Liver (tissue), 9 donors: Measurements from ENCODE around the gene RB1. TPM values are rescaled to one million over a fixed set of nuclear protein-coding genes. Genes with fewer than 3 reads are reported as not detected.

ENCODE experiments used
- DNase-seq: peaks from one replicate; pipeline ENCODE4 v3.0.0-alpha.2; 2017; ENCODE audit warnings: low spot score
- H3K27ac ChIP-seq, 2 donors: one replicate each; pipeline ENCODE4 v1.7.0; 2013; ENCODE audit warnings: inconsistent platforms in 2 of 2, low read length in 2 of 2, control low read depth in 1 of 2, low read depth in 1 of 2, mild to moderate bottlenecking in 1 of 2
- H3K27me3 ChIP-seq, 4 donors: one replicate each; pipeline versions ENCODE4 v1.6.1 to v1.7.0; 2013; ENCODE audit warnings: low read length in 3 of 4, inconsistent platforms in 1 of 4, mild to moderate bottlenecking in 1 of 4, moderate library complexity in 1 of 4; ENCODE audit not compliant: control insufficient read depth in 4 of 4, insufficient read depth in 4 of 4
- H3K36me3 ChIP-seq, 4 donors: one replicate each; pipeline versions ENCODE4 v1.6.1 to v1.7.0; 2013; ENCODE audit warnings: low read length in 3 of 4, mild to moderate bottlenecking in 3 of 4, low read depth in 1 of 4, moderate library complexity in 1 of 4; ENCODE audit not compliant: control insufficient read depth in 4 of 4, insufficient read depth in 3 of 4
- H3K4me1 ChIP-seq, 4 donors: one replicate each; pipeline versions ENCODE4 v1.6.1 to v1.7.0; 2013; ENCODE audit warnings: low read length in 3 of 4, mild to moderate bottlenecking in 3 of 4, moderate library complexity in 1 of 4; ENCODE audit not compliant: control insufficient read depth in 4 of 4, insufficient read depth in 4 of 4
- H3K4me3 ChIP-seq, 3 donors: one replicate each; pipeline versions ENCODE4 v1.6.1 to v1.7.0; 2013; ENCODE audit warnings: low read length in 3 of 3, control low read depth in 1 of 3, low read depth in 1 of 3, mild to moderate bottlenecking in 1 of 3
- H3K9ac ChIP-seq, 2 donors: one replicate each; pipeline ENCODE4 v1.7.0; 2013; ENCODE audit warnings: low read length in 2 of 2, mild to moderate bottlenecking in 2 of 2, moderate library complexity in 2 of 2, control low read depth in 1 of 2, low read depth in 1 of 2
- H3K9me3 ChIP-seq, 4 donors: one replicate each; pipeline versions ENCODE4 v1.6.1 to v1.7.0; 2013; ENCODE audit warnings: low read length in 3 of 4; ENCODE audit not compliant: control insufficient read depth in 4 of 4
- ATF3 ChIP-seq: IDR thresholded peaks from 2 replicates; pipeline ENCODE4 v1.6.1; 2016; ENCODE audit warnings: antibody characterized with exemption
- FOXA2 ChIP-seq: IDR thresholded peaks from 2 replicates; pipeline ENCODE4 v1.6.1; 2016; ENCODE audit warnings: antibody characterized with exemption
- GABPA ChIP-seq, 2 donors: IDR thresholded peaks in 1 of 2; conservative IDR thresholded peaks in 1 of 2; 2 replicates each; pipeline ENCODE4 v1.6.1; 2016; ENCODE audit warnings: antibody characterized with exemption in 2 of 2, mild to moderate bottlenecking in 1 of 2, moderate library complexity in 1 of 2
- HNF4G ChIP-seq: IDR thresholded peaks from 2 replicates; pipeline ENCODE4 v1.6.1; 2016; ENCODE audit warnings: antibody characterized with exemption
- NR2F2 ChIP-seq: IDR thresholded peaks from 2 replicates; pipeline ENCODE4 v1.6.1; 2016; ENCODE audit warnings: antibody characterized with exemption
- RAD21 ChIP-seq, 2 donors: IDR thresholded peaks; 2 replicates each; pipeline ENCODE4 v1.6.1; 2016; ENCODE audit warnings: antibody characterized with exemption in 2 of 2, mild to moderate bottlenecking in 2 of 2
- REST ChIP-seq: IDR thresholded peaks from 2 replicates; pipeline ENCODE4 v1.6.1; 2016; ENCODE audit warnings: antibody characterized with exemption, mild to moderate bottlenecking
- RXRA ChIP-seq, 2 donors: IDR thresholded peaks; 2 replicates each; pipeline ENCODE4 v1.6.1; 2017 to 2018; ENCODE audit warnings: antibody characterized with exemption in 2 of 2, mild to moderate bottlenecking in 1 of 2
- WGBS: extraction: QIAGEN DNeasy Blood & Tissue Kit; methylation state at CpG from one replicate; pipeline ENCODE4 v1.1.7; 2013; 5-methylcytosine and 5-hydroxymethylcytosine counted together
- polyA plus RNA-seq, 2 donors: library from polyadenylated mRNA; stranded (reverse) in 1 of 2; unstranded in 1 of 2; fragments of 200-250 nt in 1 of 2; fragments of >200 nt in 1 of 2; fragmentation: Nextera tagmentation in 1 of 2; extraction: Ambion mirVana in 1 of 2; gene quantifications; one replicate each; pipeline versions ENCODE4 v1.2.1 to v1.2.3, GENCODE V29; 2013 to 2015
- total RNA-seq, 2 donors: library from RNA; depleted of rRNA; stranded (reverse); fragments of >200 nt; gene quantifications; one replicate each; pipeline ENCODE4 v1.2.3, GENCODE V29; 2014
- TF ChIP-seq, protein P1 (sequence below): fragments of 150-350 bp; IDR thresholded peaks from 2 replicates; pipeline ENCODE4 v1.5.1; 2017; ENCODE audit warnings: improper control_type of control experiment, low read depth, low read length; ENCODE audit not compliant: missing input control
- TF ChIP-seq, protein P2 (sequence below): IDR thresholded peaks from 2 replicates; pipeline ENCODE4 v1.6.1; 2016; ENCODE audit warnings: antibody characterized with exemption
- donor health status: healthy.
- donor health status: healthy.
- donor health status: healthy.
- donor health status: healthy.
- donor health status: healthy.

The RB1 gene
- total and polyA plus RNA-seq, 4 donors = 6.6 to 30.6 (median 8.9) TPM

DNA sequence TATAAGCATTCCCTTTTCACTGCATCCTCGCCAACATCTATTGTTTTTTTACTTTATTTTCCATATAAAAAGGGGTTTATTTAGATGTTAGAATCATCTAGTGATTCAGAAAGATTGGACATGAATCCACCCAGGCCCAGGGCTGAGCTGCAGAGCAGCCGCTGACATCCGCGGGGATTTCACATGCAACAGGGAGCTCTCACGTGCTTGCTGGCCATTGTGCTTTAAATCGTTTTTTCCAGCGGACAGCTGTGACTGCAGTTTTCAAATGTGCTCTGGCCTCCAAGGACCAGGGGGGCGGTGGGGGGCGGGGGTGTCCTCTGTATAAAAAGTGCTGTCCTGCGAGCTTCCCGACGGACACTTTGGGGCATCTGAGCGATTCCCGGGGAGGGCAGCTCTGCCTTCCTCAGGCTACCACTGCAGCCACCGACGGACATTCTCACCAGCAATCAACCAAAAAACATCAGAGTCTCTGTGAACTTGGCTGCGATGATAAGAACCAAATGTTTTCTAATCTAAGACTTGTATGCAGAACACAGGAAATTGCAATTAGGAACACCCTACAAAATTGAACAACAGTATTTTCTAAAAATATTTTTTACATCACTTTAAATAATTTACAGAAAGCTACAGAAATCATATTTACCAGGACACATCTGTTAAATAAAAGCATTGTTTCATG is 12.6 kb downstream of the RB1 start:
- peaks cover 0 to 7% (median 2%) of the 10 kb centered on the region in 4 donors for H3K36me3 ChIP-seq

More for the DNA sequence above, 12.6 kb downstream of the RB1 start:
- Histone ChIP-seq H3K4me3 (no peak overlapping the region), H3K27ac (no peak overlapping the region), H3K9ac (no peak overlapping the region), H3K4me1 (peaks cover 0 to 30% (median 5%) of the 10 kb centered on the region in 4 donors), H3K27me3 (no peaks in the 10 kb centered on the region), H3K9me3 (no peaks in the 10 kb centered on the region)
- TF ChIP-seq REST = no peak
- TF ChIP-seq ATF3 = no peak
- TF ChIP-seq FOXA2 = no peak
- TF ChIP-seq, protein P1, sequence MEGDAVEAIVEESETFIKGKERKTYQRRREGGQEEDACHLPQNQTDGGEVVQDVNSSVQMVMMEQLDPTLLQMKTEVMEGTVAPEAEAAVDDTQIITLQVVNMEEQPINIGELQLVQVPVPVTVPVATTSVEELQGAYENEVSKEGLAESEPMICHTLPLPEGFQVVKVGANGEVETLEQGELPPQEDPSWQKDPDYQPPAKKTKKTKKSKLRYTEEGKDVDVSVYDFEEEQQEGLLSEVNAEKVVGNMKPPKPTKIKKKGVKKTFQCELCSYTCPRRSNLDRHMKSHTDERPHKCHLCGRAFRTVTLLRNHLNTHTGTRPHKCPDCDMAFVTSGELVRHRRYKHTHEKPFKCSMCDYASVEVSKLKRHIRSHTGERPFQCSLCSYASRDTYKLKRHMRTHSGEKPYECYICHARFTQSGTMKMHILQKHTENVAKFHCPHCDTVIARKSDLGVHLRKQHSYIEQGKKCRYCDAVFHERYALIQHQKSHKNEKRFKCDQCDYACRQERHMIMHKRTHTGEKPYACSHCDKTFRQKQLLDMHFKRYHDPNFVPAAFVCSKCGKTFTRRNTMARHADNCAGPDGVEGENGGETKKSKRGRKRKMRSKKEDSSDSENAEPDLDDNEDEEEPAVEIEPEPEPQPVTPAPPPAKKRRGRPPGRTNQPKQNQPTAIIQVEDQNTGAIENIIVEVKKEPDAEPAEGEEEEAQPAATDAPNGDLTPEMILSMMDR = no peak
- TF ChIP-seq HNF4G = no peak
- TF ChIP-seq, protein P2, sequence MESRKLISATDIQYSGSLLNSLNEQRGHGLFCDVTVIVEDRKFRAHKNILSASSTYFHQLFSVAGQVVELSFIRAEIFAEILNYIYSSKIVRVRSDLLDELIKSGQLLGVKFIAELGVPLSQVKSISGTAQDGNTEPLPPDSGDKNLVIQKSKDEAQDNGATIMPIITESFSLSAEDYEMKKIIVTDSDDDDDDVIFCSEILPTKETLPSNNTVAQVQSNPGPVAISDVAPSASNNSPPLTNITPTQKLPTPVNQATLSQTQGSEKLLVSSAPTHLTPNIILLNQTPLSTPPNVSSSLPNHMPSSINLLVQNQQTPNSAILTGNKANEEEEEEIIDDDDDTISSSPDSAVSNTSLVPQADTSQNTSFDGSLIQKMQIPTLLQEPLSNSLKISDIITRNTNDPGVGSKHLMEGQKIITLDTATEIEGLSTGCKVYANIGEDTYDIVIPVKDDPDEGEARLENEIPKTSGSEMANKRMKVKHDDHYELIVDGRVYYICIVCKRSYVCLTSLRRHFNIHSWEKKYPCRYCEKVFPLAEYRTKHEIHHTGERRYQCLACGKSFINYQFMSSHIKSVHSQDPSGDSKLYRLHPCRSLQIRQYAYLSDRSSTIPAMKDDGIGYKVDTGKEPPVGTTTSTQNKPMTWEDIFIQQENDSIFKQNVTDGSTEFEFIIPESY = no peak
- no peak for TF ChIP-seq RXRA (IDR thresholded peaks at IDR 0.05)
- no peak for TF ChIP-seq NR2F2
- TF ChIP-seq RAD21 (IDR thresholded peaks at IDR 0.05) = no peak
- no peak for TF ChIP-seq GABPA (IDR thresholded peaks at IDR 0.05 in 1 of 2, conservative IDR thresholded peaks at IDR 0.05 in 1 of 2)
- WGBS = 83% methylated on average over 17 of the region's 17 CpGs
- DNase-seq = no peak
